Stimulated activated CD4-positive, alpha-beta T cell treated with anti-CD3 and anti-CD28 coated beads, TNF-alpha, amount 100 ng/mL, for 4 hours (primary cell): ENCODE data around the gene GREB1L.
"Not testable (repeated sequence)": the region's sequence is repeated elsewhere in the genome, so short reads cannot be mapped to it uniquely, and the experiment has no call there.

Experiments used
- DNase-seq, 3 experiments: peaks; one replicate each; pipeline ENCODE4 v3.0.0-alpha.2; 2020; ENCODE audit warnings: low read depth in 3 of 3

Gene GREB1L

GRCh38 chr18:21242141-21242779 is at the start of gene GREB1L:
Gene GREB1L (plus strand): TSS chr18:21242232. CDS start chr18:21383519, 141,287 bp downstream.
- no peak for DNase-seq

- DNase-seq, result no peak
Observed at GRCh38 chr18:21192308-21192624, 49.8 kb upstream of the GREB1L start.

- DNase-seq, result no peak
Observed at GRCh38 chr18:21194871-21195771, 46.9 kb upstream of the GREB1L start.

- no peak for DNase-seq
Observed at GRCh38 chr18:21196426-21196825, 45.6 kb upstream of the GREB1L start.

- no peak for DNase-seq
Observed at GRCh38 chr18:21203126-21203525, 38.9 kb upstream of the GREB1L start.

- DNase-seq, result no peak
Observed at GRCh38 chr18:21203542-21204241, 38.3 kb upstream of the GREB1L start.

- DNase-seq, result no peak
Observed at GRCh38 chr18:21205695-21206094, 36.3 kb upstream of the GREB1L start.

- no peak for DNase-seq
Observed at GRCh38 chr18:21210278-21210677, 31.8 kb upstream of the GREB1L start.

GRCh38 chr18:21210784-21211183 is 31.2 kb upstream of the GREB1L start:
- no peak for DNase-seq

- not testable (repeated sequence) for DNase-seq
Observed at GRCh38 chr18:21214409-21214808, 27.6 kb upstream of the GREB1L start.

GRCh38 chr18:21215490-21215889 is 26.5 kb upstream of the GREB1L start:
- no peak for DNase-seq

GRCh38 chr18:21218862-21219261 is 23.2 kb upstream of the GREB1L start:
- DNase-seq, result no peak

GRCh38 chr18:21230436-21230835 is 11.6 kb upstream of the GREB1L start:
- no peak for DNase-seq

- DNase-seq, result no peak
Observed at GRCh38 chr18:21241301-21242048, 557 bp upstream of the GREB1L start.

- no peak for DNase-seq
Observed at GRCh38 chr18:21242780-21243401, 859 bp downstream of the GREB1L start.

- no peak for DNase-seq
Observed at GRCh38 chr18:21254576-21254975, 12.5 kb downstream of the GREB1L start.

GRCh38 chr18:21255211-21255610 is 13.2 kb downstream of the GREB1L start:
- no peak for DNase-seq

GRCh38 chr18:21257386-21257785 is 15.4 kb downstream of the GREB1L start:
- no peak for DNase-seq

GRCh38 chr18:21260621-21261020 is 18.6 kb downstream of the GREB1L start:
- DNase-seq, result no peak

GRCh38 chr18:21261352-21261751 is 19.3 kb downstream of the GREB1L start:
- DNase-seq, result no peak

GRCh38 chr18:21262244-21262643 is 20.2 kb downstream of the GREB1L start:
- no peak for DNase-seq
